ENCODE data around the gene PPP6R3. TPM values are rescaled to one million over a fixed set of nuclear protein-coding genes. Genes with fewer than 3 reads are reported as not detected.
A peak's percentile ranks its signal among the peaks of the same experiment; 100 is the strongest.

PPP6R3 gene
- total RNA-seq, 2 donors from 2014 or later = 118 to 146 TPM

DNA sequence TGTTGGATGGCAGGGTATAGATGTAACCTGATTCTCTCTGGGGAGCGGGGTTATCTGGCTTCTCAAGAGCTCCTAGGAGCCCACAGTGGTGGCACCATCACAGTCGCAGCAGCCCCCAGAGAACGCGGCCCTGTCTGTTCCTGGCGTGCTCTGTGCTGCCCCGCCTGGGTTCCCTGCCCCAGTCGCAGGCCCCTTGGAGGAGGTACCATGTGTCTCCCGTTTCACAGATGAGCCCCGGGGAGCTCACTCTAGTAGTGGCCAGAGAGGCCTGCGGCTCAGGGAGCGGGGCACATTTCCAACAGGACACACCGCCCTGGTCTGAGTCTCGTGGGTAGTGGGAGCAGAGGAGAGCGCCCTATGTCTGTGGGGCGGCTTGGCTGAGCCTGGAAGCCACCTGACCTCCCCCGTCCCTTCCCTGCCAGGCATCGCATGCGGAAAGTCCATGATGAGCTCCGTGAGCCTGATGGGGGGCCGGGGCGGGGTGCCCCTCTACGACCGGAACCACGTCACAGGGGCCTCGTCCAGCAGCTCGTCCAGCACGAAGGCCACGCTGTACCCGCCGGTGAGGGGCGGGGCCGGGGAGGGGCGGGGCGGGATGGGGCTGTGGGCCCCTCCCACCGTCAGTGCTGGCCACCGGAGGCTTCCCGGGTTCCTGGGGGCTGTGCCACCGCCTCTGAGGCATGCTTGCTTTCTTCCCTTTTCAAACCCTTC, 21.0 kb upstream of the PPP6R3 start:
- Histone ChIP-seq H3K27me3 (replicated peaks; ENCODE audit: insufficient read depth) (no peaks in the 10 kb centered on the region), H3K4me1 (replicated peaks) (no peaks in the 10 kb centered on the region), H3K36me3 (no peaks in the 10 kb centered on the region), H3K9me3 (no peaks in the 10 kb centered on the region), H3K27ac (peak overlapping the region; percentile 37 to 62), H3K4me3 (no peak overlapping the region)
- 52% methylated on average over 37 of the region's 38 CpGs for WGBS
- intact Hi-C loops (cut with DNase I) = loop anchor here (5.0 kb wide), 1 partner anchor 57 kb away; no protein-coding TSS in a partner anchor
- TF ChIP-seq POLR2A (IDR thresholded peaks at IDR 0.05) = no peak
- no peak for TF ChIP-seq POLR2AphosphoS5 (IDR thresholded peaks at IDR 0.05)
- TF ChIP-seq, protein P1, sequence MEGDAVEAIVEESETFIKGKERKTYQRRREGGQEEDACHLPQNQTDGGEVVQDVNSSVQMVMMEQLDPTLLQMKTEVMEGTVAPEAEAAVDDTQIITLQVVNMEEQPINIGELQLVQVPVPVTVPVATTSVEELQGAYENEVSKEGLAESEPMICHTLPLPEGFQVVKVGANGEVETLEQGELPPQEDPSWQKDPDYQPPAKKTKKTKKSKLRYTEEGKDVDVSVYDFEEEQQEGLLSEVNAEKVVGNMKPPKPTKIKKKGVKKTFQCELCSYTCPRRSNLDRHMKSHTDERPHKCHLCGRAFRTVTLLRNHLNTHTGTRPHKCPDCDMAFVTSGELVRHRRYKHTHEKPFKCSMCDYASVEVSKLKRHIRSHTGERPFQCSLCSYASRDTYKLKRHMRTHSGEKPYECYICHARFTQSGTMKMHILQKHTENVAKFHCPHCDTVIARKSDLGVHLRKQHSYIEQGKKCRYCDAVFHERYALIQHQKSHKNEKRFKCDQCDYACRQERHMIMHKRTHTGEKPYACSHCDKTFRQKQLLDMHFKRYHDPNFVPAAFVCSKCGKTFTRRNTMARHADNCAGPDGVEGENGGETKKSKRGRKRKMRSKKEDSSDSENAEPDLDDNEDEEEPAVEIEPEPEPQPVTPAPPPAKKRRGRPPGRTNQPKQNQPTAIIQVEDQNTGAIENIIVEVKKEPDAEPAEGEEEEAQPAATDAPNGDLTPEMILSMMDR (IDR thresholded peaks at IDR 0.05) = no peak
- DNase-seq (ENCODE audit: low spot score) = no peak

DNA sequence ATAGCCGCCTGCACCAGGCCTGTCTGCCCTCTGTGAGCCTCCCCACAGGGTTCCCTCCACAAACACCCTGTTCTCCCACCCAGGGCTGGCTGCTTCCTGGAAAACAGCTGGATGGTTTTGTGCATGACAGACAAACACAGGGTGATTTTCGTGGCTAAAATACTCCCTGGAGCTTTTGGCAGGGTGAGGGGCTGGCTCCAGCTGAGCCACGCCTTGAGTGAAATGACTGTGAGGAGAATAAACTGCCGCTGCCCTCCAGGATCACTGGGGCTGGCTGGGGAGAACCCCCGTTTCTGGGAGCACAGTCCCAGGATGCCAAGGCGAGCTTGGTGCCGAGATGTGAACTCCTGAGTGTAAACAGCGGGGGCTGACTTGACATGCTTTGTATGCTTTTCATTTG, 20.3 kb upstream of the PPP6R3 start:
- Histone ChIP-seq H3K36me3 (no peaks in the 10 kb centered on the region), H3K4me1 (replicated peaks) (no peaks in the 10 kb centered on the region), H3K27me3 (replicated peaks; ENCODE audit: insufficient read depth) (no peaks in the 10 kb centered on the region), H3K27ac (peak overlapping the region; percentile 37 to 62), H3K4me3 (no peak overlapping the region), H3K9me3 (no peaks in the 10 kb centered on the region)
- intact Hi-C loops (cut with DNase I) = loop anchor here (5.0 kb wide), 1 partner anchor 58 kb away; no protein-coding TSS in a partner anchor
- DNase-seq (ENCODE audit: low spot score) = no peak
- TF ChIP-seq POLR2AphosphoS5 (IDR thresholded peaks at IDR 0.05) (no peak), POLR2A (IDR thresholded peaks at IDR 0.05) (no peak)
- TF ChIP-seq, protein P1 (IDR thresholded peaks at IDR 0.05) = no peak
- WGBS = 44% methylated on average over 8 of the region's 8 CpGs

DNA sequence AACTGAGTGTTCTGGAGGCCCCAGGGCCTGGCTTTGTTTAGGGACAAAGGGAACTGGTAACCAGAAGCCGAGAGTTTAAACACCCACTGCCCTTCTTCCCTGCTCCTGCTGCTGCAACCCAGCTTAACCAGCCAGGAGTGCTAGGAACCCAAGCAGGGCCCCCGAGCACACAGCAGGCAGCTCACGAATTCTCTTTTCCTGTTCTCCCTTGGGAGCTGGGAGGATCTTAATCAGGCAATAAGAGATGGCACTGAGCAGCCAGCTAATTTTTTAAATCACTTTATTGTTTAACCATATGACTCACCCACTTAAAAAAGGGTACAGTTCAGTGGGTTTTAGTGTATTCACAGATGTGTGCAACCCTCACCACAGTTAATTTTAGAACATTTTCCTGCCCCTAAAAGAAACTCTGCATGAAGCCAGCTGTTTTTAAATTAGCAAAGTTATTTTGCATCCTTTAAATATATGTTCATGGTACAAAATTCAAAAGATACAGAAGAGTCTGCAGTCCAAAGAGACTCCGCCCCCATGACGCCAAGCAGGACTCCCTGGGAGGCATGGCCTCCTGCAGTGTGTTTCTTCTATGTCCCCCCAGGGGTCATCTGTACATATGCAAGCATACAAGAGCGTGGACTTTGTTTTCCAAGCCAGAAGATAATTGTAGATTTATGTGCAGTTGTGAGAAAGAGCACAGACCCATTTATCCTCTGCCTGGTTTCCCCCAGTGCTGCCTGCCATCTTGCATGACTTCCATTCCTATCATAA, 18.9 kb upstream of the PPP6R3 start:
- no peak for DNase-seq (ENCODE audit: low spot score)
- no peaks in the 10 kb centered on the region for H3K36me3 ChIP-seq
- H3K4me3 ChIP-seq = no peak overlapping the region
- no peak overlapping the region for H3K27ac ChIP-seq
- no peaks in the 10 kb centered on the region for H3K9me3 ChIP-seq
- intact Hi-C loops (cut with DNase I) = loop anchor here (5.0 kb wide), 1 partner anchor 59 kb away; no protein-coding TSS in a partner anchor
- 63% methylated on average over 6 of the region's 6 CpGs for WGBS
- H3K27me3 ChIP-seq (replicated peaks; ENCODE audit: insufficient read depth) = no peaks in the 10 kb centered on the region
- TF ChIP-seq POLR2AphosphoS5 (IDR thresholded peaks at IDR 0.05) (no peak), POLR2A (IDR thresholded peaks at IDR 0.05) (no peak)
- TF ChIP-seq, protein P1 (IDR thresholded peaks at IDR 0.05) = no peak
- no peaks in the 10 kb centered on the region for H3K4me1 ChIP-seq (replicated peaks)

DNA sequence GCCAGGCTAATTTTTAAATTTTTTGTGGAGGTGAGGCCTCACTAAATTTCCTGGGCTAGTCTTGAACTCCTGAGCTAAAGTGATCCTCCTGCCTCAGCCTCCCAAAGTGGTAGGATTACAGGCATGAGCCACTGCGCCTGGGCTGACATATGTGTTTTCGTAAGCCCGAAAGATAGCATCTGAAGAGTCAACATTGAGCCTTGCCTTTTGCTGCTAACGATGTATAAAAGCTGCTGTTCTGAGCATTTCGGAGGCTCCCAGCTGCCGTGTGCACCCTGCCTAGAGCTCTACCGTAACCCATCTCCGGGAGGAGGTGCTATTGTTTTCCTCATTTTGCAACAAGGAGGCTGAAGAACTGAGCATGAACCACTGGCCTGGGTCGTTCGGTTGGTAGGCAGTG, 18.1 kb upstream of the PPP6R3 start:
- H3K27me3 ChIP-seq (replicated peaks; ENCODE audit: insufficient read depth) = no peaks in the 10 kb centered on the region
- H3K9me3 ChIP-seq = no peaks in the 10 kb centered on the region
- no peak overlapping the region for H3K4me3 ChIP-seq
- TF ChIP-seq POLR2A (IDR thresholded peaks at IDR 0.05) = no peak
- TF ChIP-seq, protein P1 (IDR thresholded peaks at IDR 0.05) = no peak
- TF ChIP-seq POLR2AphosphoS5 (IDR thresholded peaks at IDR 0.05) = no peak
- H3K36me3 ChIP-seq = no peaks in the 10 kb centered on the region
- H3K27ac ChIP-seq = no peak overlapping the region
- WGBS = 66% methylated on average over 10 of the region's 10 CpGs
- no peak for DNase-seq (ENCODE audit: low spot score)
- intact Hi-C loops (cut with DNase I) = loop anchor here (5.0 kb wide), 1 partner anchor 60 kb away; no protein-coding TSS in a partner anchor
- H3K4me1 ChIP-seq (replicated peaks) = no peaks in the 10 kb centered on the region
